K562 (cell line): ENCODE measurements around the gene ZNF541. TPM values are rescaled to one million over a fixed set of nuclear protein-coding genes. Genes with fewer than 3 reads are reported as not detected.
A peak's percentile ranks its signal among the peaks of the same experiment; 100 is the strongest.

Experiments used
- ATAC-seq: fragments of 200-7000 bp; cut with Tn5 transposase; 3 replicates; pipeline ENCODE4 v1.9.1; 2020; ENCODE audit warnings: moderate library complexity
- BruUV-seq: library from RNA; stranded (reverse); fragments of 400-500 nt; replicated peaks from 2 replicates; lab custom pipeline; 2021; lab: Mats Ljungman, UMichigan
- CTCF ChIA-PET: fragments of 300-600 bp; formaldehyde crosslinking; extraction: SDS; loops from one replicate; lab custom pipeline; 2021; ENCODE audit warnings: low intra/inter-chr PET ratio; lab: Yijun Ruan, JAX
- POLR2A ChIA-PET: fragments of 300-600, 350-650 bp; sonication (Branson Sonifier 250); formaldehyde crosslinking; extraction: SDS; loops from one replicate; lab custom pipeline; 2021; ENCODE audit warnings: antibody characterized with exemption, inconsistent platforms; lab: Yijun Ruan, JAX
- DNase-seq, 4 experiments: peaks; one replicate each; pipeline versions ENCODE4 v3.0.0 to v3.0.0-alpha.2; 2011 to 2018; ENCODE audit warnings: low spot score in 3 of 4, mixed read lengths in 3 of 4; ENCODE audit errors: extremely low read depth in 1 of 4
- FAIRE-seq: peaks from 2 replicates; lab custom pipeline; 2011; peaks lifted over from hg19 to GRCh38; lab: Jason Lieb, UNC
- H2AFZ ChIP-seq: 2 replicates; pipeline ENCODE4 v1.6.0; 2011; ENCODE audit warnings: low read depth, low read length, control low read depth, inconsistent platforms
- H3K27ac ChIP-seq: fragments of 200-600 bp; 3 replicates; pipeline ENCODE4 v1.8.0; 2011; ENCODE audit warnings: low read depth, mild to moderate bottlenecking, control low read depth, inconsistent platforms, low read length, moderate library complexity, mixed read lengths; ENCODE audit errors: extremely low read depth
- H3K27me3 ChIP-seq, 2 experiments: fragments of 300-600 bp in 1 of 2; 2 replicates in 1 of 2; 3 replicates in 1 of 2; pipeline versions ENCODE4 v1.6.0 to v1.8.0; 2011; ENCODE audit warnings: inconsistent platforms in 2 of 2, low read length in 2 of 2, mild to moderate bottlenecking in 1 of 2, mixed read lengths in 1 of 2, moderate library complexity in 1 of 2; ENCODE audit not compliant: control insufficient read depth in 2 of 2, insufficient read depth in 2 of 2
- H3K36me3 ChIP-seq: fragments of 300-600 bp; 3 replicates; pipeline ENCODE4 v1.8.0; 2011; ENCODE audit warnings: mild to moderate bottlenecking, low read length, inconsistent platforms; ENCODE audit not compliant: control insufficient read depth, insufficient read depth
- H3K4me1 ChIP-seq, 2 experiments: fragments of 200-600 bp in 1 of 2; replicated peaks in 1 of 2; 2 replicates in 1 of 2; 3 replicates in 1 of 2; pipeline versions ENCODE4 v1.5.1 to v1.8.0; 2011; ENCODE audit warnings: inconsistent platforms in 2 of 2, low read length in 2 of 2, mild to moderate bottlenecking in 1 of 2, mixed read lengths in 1 of 2, moderate library complexity in 1 of 2; ENCODE audit not compliant: control insufficient read depth in 2 of 2, insufficient read depth in 2 of 2
- H3K4me2 ChIP-seq: 2 replicates; pipeline ENCODE4 v1.6.1; 2011; ENCODE audit warnings: low read length, control low read depth, inconsistent platforms, mixed read lengths; ENCODE audit not compliant: insufficient read depth
- H3K4me3 ChIP-seq: fragments of 200-600 bp; sonication (generic), shearing (Covaris generic); 2 replicates; pipeline ENCODE4 v1.5.1; 2016; ENCODE audit warnings: control low read depth, inconsistent platforms
- H3K79me2 ChIP-seq: fragments of 200-600 bp; 3 replicates; pipeline ENCODE4 v1.8.0; 2011; ENCODE audit warnings: low read length, inconsistent platforms; ENCODE audit not compliant: control insufficient read depth, insufficient read depth
- H3K9ac ChIP-seq, 2 experiments: 2 replicates each; pipeline versions ENCODE4 v1.6.0 to v1.6.1; 2011; ENCODE audit warnings: low read depth in 2 of 2, low read length in 2 of 2, control low read depth in 1 of 2, inconsistent platforms in 1 of 2, mild to moderate bottlenecking in 1 of 2, mixed read lengths in 1 of 2; ENCODE audit not compliant: insufficient read depth in 1 of 2
- H3K9me1 ChIP-seq: one replicate; pipeline ENCODE4 v1.6.0; 2011; ENCODE audit warnings: inconsistent platforms, mild to moderate bottlenecking, low read length, moderate library complexity; ENCODE audit not compliant: control insufficient read depth, insufficient read depth
- H3K9me3 ChIP-seq: replicated peaks from 2 replicates; pipeline ENCODE4 v1.5.1; 2011; ENCODE audit warnings: low read depth, low read length, inconsistent platforms; ENCODE audit not compliant: control insufficient read depth, insufficient read depth
- H4K20me1 ChIP-seq: replicated peaks from 2 replicates; pipeline ENCODE4 v1.6.1; 2011; ENCODE audit warnings: low read length, inconsistent platforms, mixed read lengths; ENCODE audit not compliant: control insufficient read depth, insufficient read depth
- ARID1B ChIP-seq: fragments of 450-650 bp; IDR thresholded peaks from 2 replicates; pipeline ENCODE4 v1.6.1; 2016; ENCODE audit warnings: antibody characterized with exemption, mild to moderate bottlenecking, inconsistent platforms
- BRF1 ChIP-seq: IDR thresholded peaks from 3 replicates; pipeline ENCODE4 v1.6.1; 2011; ENCODE audit warnings: borderline replicate concordance, mild to moderate bottlenecking; ENCODE audit not compliant: insufficient read length; ENCODE audit errors: extremely low read depth
- CREBBP ChIP-seq: IDR thresholded peaks from one replicate; pipeline ENCODE4 v1.6.1; 2012; ENCODE audit warnings: low read depth, mild to moderate bottlenecking, control low read depth, inconsistent platforms, low read length
- DIDO1 ChIP-seq: fragments of 450-650 bp; IDR thresholded peaks from 2 replicates; pipeline ENCODE4 v1.6.1; 2016; ENCODE audit warnings: low read depth, missing biosample characterization, missing genetic modification characterization
- NCOA4 ChIP-seq: fragments of 450-650 bp; IDR thresholded peaks from 2 replicates; pipeline ENCODE4 v1.6.1; 2018; ENCODE audit warnings: mild to moderate bottlenecking; ENCODE audit not compliant: partially characterized antibody
- PHB ChIP-seq: fragments of 250-450 bp; sonication (Bioruptor Pico); IDR thresholded peaks from 2 replicates; pipeline ENCODE4 v1.5.0; 2021
- PTTG1 ChIP-seq: fragments of 450-650 bp; IDR thresholded peaks from 2 replicates; pipeline ENCODE4 v1.6.1; 2016; ENCODE audit warnings: low read depth, mild to moderate bottlenecking, missing genetic modification characterization, missing compliant biosample characterization
- SAP30 ChIP-seq: fragments of 200-600 bp; sonication (generic); IDR thresholded peaks from 2 replicates; pipeline ENCODE4 v1.6.1; 2012; ENCODE audit warnings: borderline replicate concordance, low read depth, mild to moderate bottlenecking, moderate library complexity, low read length, control low read depth, inconsistent platforms; ENCODE audit not compliant: insufficient read depth, poor library complexity, severe bottlenecking
- TCF7L2 ChIP-seq: fragments of 150-350 bp; IDR thresholded peaks from 2 replicates; pipeline ENCODE4 v1.6.1; 2016; ENCODE audit warnings: low read depth, mild to moderate bottlenecking, low read length, moderate library complexity
- ZNF239 ChIP-seq: fragments of 250-450 bp; sonication (Bioruptor Pico); IDR thresholded peaks from 2 replicates; pipeline ENCODE4 v1.4.0; 2020; ENCODE audit warnings: mild to moderate bottlenecking
- ZNF436 ChIP-seq: fragments of 250-450, 450-650 bp; sonication (Bioruptor Pico); formaldehyde crosslinking; IDR thresholded peaks from 2 replicates; pipeline ENCODE4 v1.7.0; 2020; ENCODE audit warnings: mild to moderate bottlenecking
- ZNF551 ChIP-seq: fragments of 250-450 bp; sonication (Bioruptor Pico); IDR thresholded peaks from 2 replicates; pipeline ENCODE4 v1.5.0; 2021; ENCODE audit warnings: mild to moderate bottlenecking, moderate library complexity
- ZNF717 ChIP-seq: fragments of 250-450 bp; sonication (Bioruptor Pico); IDR thresholded peaks from 2 replicates; pipeline ENCODE4 v1.5.0; 2021
- WGBS: fragments of 100-300 bp; shearing (Covaris generic); methylation state at CpG from one replicate; pipeline ENCODE4 v1.1.6; 2016; ENCODE audit warnings: low coverage, mixed read lengths; ENCODE audit not compliant: insufficient coverage; ENCODE audit errors: missing lambda C conversion rate; 5-methylcytosine and 5-hydroxymethylcytosine counted together
- in situ Hi-C: fragments of 300-500 bp; cut with MboI; formaldehyde crosslinking; loops from 4 replicates; pipeline ENCODE4 v1.15.0; 2018; ENCODE audit warnings: inconsistent platforms, mixed read lengths
- intact Hi-C: fragments of 100-400 bp; cut with micrococcal nuclease; formaldehyde crosslinking; loops from 2 replicates; pipeline ENCODE4 v1.14.2; 2022
- polyA plus RNA-seq, 8 experiments: library from polyadenylated mRNA; depleted of rRNA in 4 of 8; stranded (reverse) in 5 of 8; unstranded in 3 of 8; fragments of >200 nt; fragmentation: Nextera tagmentation in 2 of 8; fragmentation: Illumina TruSeq in 1 of 8; extraction: Ambion mirVana in 2 of 8; extraction: Trizol in 1 of 8; gene quantifications; 2 replicates each; pipeline versions ENCODE4 v1.2.1 to v1.2.3, GENCODE V29; 2011 to 2014; ENCODE audit warnings: inconsistent platforms in 1 of 8, missing spikeins in 1 of 8
- total RNA-seq, 7 experiments: library from RNA; depleted of rRNA in 6 of 7; stranded (reverse); fragments of >200 nt in 6 of 7; fragmentation: Illumina TruSeq in 2 of 7; extraction: Trizol in 2 of 7; gene quantifications; 2 replicates each; pipeline versions ENCODE4 v1.2.1 to v1.2.3, GENCODE V29; 2011 to 2021; ENCODE audit warnings: low replicate concordance in 1 of 7
- TF ChIP-seq, protein P1 (sequence below): fragments of 250-450 bp; sonication (Bioruptor Pico); IDR thresholded peaks from 2 replicates; pipeline ENCODE4 v1.5.0; 2020; ENCODE audit warnings: mild to moderate bottlenecking, borderline replicate concordance
- TF ChIP-seq, protein P2 (sequence below): fragments of 450-650 bp; IDR thresholded peaks from 2 replicates; pipeline ENCODE4 v1.6.1; 2017; ENCODE audit warnings: mild to moderate bottlenecking, moderate library complexity

Gene ZNF541
- total and polyA plus RNA-seq, 9 of the 15 experiments (the other 6 are each of a cell fraction or from before 2014, with no cell fraction given), result 0.04 to 0.11 (median 0.05) TPM; not detected in 1

DNA sequence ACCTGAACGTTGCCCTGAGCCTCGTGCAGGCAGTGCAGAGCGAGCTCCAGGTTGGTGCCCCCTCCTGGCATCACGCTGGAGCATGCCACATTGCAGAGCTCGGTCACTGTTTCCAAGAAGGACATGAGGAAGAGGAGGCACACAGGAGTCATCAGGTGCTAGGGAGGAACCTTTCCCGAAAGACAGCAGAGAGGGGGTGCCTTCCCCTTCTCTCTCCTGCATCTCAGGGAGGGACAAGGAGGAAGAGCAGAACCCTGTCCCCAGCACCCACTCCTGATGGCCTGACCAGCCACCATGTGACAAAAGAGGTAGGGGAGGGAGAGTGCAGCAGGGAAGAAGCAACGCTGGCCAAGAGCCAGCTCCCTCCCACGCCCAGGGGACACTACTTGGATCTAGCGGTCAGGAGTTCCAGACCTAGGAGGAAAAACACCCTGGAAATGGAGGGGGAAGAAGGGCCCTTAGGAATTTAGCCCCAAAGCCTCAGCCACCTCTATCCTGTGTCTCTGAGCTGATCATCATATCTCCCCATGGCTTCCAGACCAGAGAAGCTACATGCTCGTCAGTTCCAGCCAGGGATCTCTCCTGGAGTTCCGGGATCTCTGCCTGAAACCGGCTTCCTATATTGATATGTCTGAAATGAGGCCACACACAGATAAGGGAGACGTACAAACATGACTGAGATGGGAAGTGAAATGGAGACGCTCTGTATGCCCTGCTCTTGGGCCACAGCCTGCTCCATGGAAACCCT, 41.1 kb downstream of the ZNF541 start:
- Histone ChIP-seq H3K79me2 (no peaks in the 10 kb centered on the region), H3K9me3 (no peaks in the 10 kb centered on the region), H3K4me2 (peak overlapping the region; percentile 69), H3K27me3 (peaks cover 0 to 1% of the 10 kb centered on the region in 2 experiments; a peak in 3 of 5 replicates), H3K9me1 (no peaks in the 10 kb centered on the region), H3K9ac (peak overlapping the region; percentile 55 to 65; a peak in 3 of 4 replicates), H3K36me3 (no peaks in the 10 kb centered on the region), H3K4me3 (0 out of 2 replicates have a peak overlapping the region, but pooled peaks have one; percentile 16), H3K4me1 (peaks cover 13 to 14% of the 10 kb centered on the region in 2 experiments), H3K27ac (peak overlapping the region; percentile 21; the same call in 1 of the 3 replicates), H2AFZ (peak overlapping the region; percentile 97), H4K20me1 (no peaks in the 10 kb centered on the region)
- peak; percentile 72 for ATAC-seq
- peak; percentile 44 to 69 (median 63) for DNase-seq
- BruUV-seq, result no TSS peak
- 9% methylated on average over 13 of the region's 14 CpGs for WGBS
- peak; percentile 78 for FAIRE-seq
- in situ Hi-C loops (no loop called here), intact Hi-C loops (no loop called here)
- CTCF ChIA-PET, result interaction anchor here (1.1 kb wide), 1 partner anchor 48 kb away, joined by 3 read pairs; the partner anchor contains the start of gene KPTN
- POLR2A ChIA-PET, result interaction anchor here (0.6 to 1.7 kb wide), 7 partner anchors 8 to 183 kb away, joined by 3 to 6 read pairs (median 4); no protein-coding TSS in a partner anchor
- no peak for TF ChIP-seq CREBBP
- no peak for TF ChIP-seq ZNF436
- no peak for TF ChIP-seq ZNF551
- TF ChIP-seq, protein P1, sequence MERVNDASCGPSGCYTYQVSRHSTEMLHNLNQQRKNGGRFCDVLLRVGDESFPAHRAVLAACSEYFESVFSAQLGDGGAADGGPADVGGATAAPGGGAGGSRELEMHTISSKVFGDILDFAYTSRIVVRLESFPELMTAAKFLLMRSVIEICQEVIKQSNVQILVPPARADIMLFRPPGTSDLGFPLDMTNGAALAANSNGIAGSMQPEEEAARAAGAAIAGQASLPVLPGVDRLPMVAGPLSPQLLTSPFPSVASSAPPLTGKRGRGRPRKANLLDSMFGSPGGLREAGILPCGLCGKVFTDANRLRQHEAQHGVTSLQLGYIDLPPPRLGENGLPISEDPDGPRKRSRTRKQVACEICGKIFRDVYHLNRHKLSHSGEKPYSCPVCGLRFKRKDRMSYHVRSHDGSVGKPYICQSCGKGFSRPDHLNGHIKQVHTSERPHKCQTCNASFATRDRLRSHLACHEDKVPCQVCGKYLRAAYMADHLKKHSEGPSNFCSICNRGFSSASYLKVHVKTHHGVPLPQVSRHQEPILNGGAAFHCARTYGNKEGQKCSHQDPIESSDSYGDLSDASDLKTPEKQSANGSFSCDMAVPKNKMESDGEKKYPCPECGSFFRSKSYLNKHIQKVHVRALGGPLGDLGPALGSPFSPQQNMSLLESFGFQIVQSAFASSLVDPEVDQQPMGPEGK (CRISPR knock-in tag), result no peak
- TF ChIP-seq, protein P2, sequence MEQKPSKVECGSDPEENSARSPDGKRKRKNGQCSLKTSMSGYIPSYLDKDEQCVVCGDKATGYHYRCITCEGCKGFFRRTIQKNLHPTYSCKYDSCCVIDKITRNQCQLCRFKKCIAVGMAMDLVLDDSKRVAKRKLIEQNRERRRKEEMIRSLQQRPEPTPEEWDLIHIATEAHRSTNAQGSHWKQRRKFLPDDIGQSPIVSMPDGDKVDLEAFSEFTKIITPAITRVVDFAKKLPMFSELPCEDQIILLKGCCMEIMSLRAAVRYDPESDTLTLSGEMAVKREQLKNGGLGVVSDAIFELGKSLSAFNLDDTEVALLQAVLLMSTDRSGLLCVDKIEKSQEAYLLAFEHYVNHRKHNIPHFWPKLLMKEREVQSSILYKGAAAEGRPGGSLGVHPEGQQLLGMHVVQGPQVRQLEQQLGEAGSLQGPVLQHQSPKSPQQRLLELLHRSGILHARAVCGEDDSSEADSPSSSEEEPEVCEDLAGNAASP, result no peak
- no peak for TF ChIP-seq NCOA4
- no peak for TF ChIP-seq TCF7L2
- TF ChIP-seq ZNF717 (CRISPR knock-in tag), result no peak
- TF ChIP-seq BRF1, result no peak
- TF ChIP-seq DIDO1, result no peak
- no peak for TF ChIP-seq SAP30
- no peak for TF ChIP-seq PHB (CRISPR knock-in tag)
- TF ChIP-seq ZNF239 (CRISPR knock-in tag), result no peak
- 0 out of 2 replicates have a peak, but pooled peaks have one; percentile 9 for TF ChIP-seq ARID1B
- TF ChIP-seq PTTG1 (tag), result no peak
